Tibial artery (tissue), 4 donors: ENCODE data around the gene WDR86.

Source experiments
- DNase-seq, 2 donors: peaks; one replicate each; pipeline ENCODE4 v3.0.0-alpha.2; 2019
- H3K27ac ChIP-seq, 2 donors: fragments of 200-600 bp; sonication (generic) in 1 of 2; 1 replicate in 1 of 2; 2 replicates in 1 of 2; pipeline ENCODE4 v1.5.1; 2018 to 2019; ENCODE audit warnings: mild to moderate bottlenecking in 1 of 2
- H3K27me3 ChIP-seq, 2 donors: fragments of 200-600 bp; sonication (generic) in 1 of 2; one replicate each; pipeline versions ENCODE4 v1.5.1 to v1.6.0; 2016 to 2019
- H3K36me3 ChIP-seq, 3 donors: fragments of 200-600 bp; sonication (generic) in 2 of 3; one replicate each; pipeline ENCODE4 v1.5.1; 2016 to 2019; ENCODE audit warnings: mild to moderate bottlenecking in 2 of 3
- H3K4me1 ChIP-seq, 4 donors: fragments of 200-600 bp; sonication (generic) in 2 of 4; 1 replicate in 3 of 4; 2 replicates in 1 of 4; pipeline ENCODE4 v1.5.1; 2016 to 2019
- H3K4me3 ChIP-seq, 2 donors: fragments of 200-600 bp; sonication (generic) in 1 of 2; 1 replicate in 1 of 2; 2 replicates in 1 of 2; pipeline ENCODE4 v1.5.1; 2018 to 2019; ENCODE audit warnings: mild to moderate bottlenecking in 2 of 2
- H3K9me3 ChIP-seq, 3 donors: fragments of 200-600 bp; sonication (generic) in 1 of 3; one replicate each; pipeline ENCODE4 v1.5.1; 2016 to 2019
- intact Hi-C: fragments of 100-400 bp; cut with DNase I; formaldehyde crosslinking; loops from one replicate; pipeline ENCODE4 v1.15.0; 2023; ENCODE audit warnings: low total_unique reads
- TF ChIP-seq, protein P1 (sequence below), 2 experiments: fragments of 200-600 bp in 1 of 2; fragments of 450-650 bp in 1 of 2; IDR thresholded peaks; one replicate each; pipeline ENCODE4 v1.5.1; 2017 to 2019; ENCODE audit warnings: antibody characterized with exemption in 2 of 2, mild to moderate bottlenecking in 1 of 2, moderate library complexity in 1 of 2

WDR86 gene

DNA sequence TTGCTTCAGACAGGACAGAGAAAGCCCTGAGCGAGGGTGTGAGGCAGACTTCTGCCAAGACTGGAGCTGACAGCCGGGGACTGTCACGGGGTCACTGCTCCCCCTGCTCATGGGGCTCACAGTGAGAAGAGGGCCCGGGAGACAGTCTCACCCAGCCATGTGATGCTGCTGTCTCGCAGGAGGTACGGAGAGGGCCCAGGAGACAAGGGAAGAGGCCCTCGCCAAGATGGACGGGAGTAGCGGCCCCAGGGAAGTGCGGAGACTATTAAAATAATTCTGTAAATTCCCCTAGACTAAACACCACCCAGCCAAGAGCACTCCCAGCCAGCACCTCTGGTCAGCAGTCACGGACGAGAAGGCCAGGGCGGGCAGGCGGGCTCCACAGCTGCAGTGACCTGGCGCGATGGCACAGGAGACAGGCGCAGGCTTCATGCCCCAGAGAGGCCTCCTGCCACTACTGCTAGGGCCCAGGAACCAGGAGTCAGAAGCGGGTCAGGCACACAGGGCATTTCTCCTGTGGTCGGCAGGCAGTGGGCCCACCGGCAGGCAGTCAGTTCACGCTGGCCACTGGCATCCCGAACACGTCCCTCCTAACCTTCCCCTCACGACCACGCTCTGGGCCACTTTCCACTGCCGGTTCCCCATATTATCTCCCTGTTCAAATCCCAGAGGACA lies 24.1 kb downstream of the WDR86 start:
- H3K36me3 ChIP-seq: no peaks in the 10 kb centered on the region
- H3K27ac ChIP-seq: peak overlapping the region; percentile 66 to 67
- H3K4me3 ChIP-seq: no peak overlapping the region
- intact Hi-C loops: no loop called here
- peaks cover 0 to 14% of the 10 kb centered on the region in 2 donors for H3K27me3 ChIP-seq
- no peaks in the 10 kb centered on the region for H3K9me3 ChIP-seq
- H3K4me1 ChIP-seq: peaks cover 0 to 37% (median 29%) of the 10 kb centered on the region in 4 donors
- TF ChIP-seq, protein P1, sequence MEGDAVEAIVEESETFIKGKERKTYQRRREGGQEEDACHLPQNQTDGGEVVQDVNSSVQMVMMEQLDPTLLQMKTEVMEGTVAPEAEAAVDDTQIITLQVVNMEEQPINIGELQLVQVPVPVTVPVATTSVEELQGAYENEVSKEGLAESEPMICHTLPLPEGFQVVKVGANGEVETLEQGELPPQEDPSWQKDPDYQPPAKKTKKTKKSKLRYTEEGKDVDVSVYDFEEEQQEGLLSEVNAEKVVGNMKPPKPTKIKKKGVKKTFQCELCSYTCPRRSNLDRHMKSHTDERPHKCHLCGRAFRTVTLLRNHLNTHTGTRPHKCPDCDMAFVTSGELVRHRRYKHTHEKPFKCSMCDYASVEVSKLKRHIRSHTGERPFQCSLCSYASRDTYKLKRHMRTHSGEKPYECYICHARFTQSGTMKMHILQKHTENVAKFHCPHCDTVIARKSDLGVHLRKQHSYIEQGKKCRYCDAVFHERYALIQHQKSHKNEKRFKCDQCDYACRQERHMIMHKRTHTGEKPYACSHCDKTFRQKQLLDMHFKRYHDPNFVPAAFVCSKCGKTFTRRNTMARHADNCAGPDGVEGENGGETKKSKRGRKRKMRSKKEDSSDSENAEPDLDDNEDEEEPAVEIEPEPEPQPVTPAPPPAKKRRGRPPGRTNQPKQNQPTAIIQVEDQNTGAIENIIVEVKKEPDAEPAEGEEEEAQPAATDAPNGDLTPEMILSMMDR (IDR thresholded peaks at IDR 0.05): no peak
- DNase-seq: no peak

DNA sequence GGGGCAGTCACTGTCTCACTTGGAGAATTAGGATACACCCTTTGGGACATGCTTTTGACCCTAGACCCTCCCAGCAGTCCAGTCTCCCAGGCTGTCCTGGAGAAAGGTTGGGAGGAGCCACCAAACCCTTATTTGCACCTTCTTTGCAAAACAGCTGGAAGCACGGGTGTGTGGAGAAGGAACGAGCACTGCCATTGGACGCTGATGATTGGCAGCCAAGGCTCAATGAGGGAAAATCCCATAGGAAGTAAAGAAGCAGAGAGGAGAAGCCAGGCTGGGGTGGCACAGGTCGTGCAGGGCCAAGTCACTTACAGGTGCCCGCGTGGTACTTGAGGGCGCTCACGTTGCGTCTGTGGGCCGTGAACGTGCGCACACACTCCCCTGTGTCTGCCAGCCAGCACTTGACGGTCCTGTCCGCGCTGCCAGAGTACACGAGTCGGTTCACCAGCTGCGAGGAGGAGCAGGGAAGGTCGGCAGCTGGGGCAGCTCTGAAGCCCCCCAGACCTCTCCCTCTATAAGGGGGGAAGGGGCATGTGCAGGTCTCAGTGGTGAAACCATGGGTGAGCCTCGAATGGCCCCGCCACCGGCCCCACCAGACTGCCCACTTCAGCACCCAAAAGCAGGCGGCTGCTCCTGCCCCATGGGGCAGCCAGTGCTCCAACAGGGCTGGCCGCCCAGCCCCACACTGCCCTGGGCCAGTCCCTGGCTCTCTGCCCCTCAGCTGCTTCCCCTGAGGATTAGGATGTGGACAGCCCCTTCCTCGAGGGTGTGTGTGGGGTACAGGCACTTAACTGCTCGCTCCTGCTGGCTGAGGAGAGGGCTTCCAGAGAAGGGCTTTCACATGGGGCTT lies 24.8 kb downstream of the WDR86 start:
- H3K9me3 ChIP-seq: no peaks in the 10 kb centered on the region
- peaks cover 0 to 5% (median 0%) of the 10 kb centered on the region in 3 donors for H3K36me3 ChIP-seq
- H3K27me3 ChIP-seq: peaks cover 0 to 14% of the 10 kb centered on the region in 2 donors
- TF ChIP-seq, protein P1 (IDR thresholded peaks at IDR 0.05): no peak
- H3K27ac ChIP-seq: peak overlapping the region; percentile 66 to 67
- no peak for DNase-seq
- intact Hi-C loops: no loop called here
- H3K4me3 ChIP-seq: no peak overlapping the region
- peaks cover 0 to 39% (median 29%) of the 10 kb centered on the region in 4 donors for H3K4me1 ChIP-seq

DNA sequence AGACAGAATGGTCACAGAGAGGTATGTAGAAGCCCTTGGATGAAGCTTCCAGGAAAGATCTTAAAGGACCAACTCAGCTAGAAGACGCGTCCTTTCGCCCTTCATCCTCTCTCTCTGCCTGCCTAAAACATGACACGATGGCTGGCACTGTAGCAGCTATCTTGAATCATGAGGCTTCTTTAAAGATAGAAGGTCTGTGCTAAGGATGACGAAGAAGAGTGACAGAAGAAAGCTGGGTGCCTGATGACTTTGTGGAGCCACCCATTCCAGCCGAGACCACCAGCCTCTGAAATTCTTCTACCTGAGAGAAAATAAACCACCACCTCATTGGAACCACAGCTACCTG lies 25.5 kb downstream of the WDR86 start:
- DNase-seq: no peak
- H3K27ac ChIP-seq: no peak overlapping the region
- TF ChIP-seq, protein P1 (IDR thresholded peaks at IDR 0.05): no peak
- no peaks in the 10 kb centered on the region for H3K9me3 ChIP-seq
- peaks cover 0 to 12% (median 0%) of the 10 kb centered on the region in 3 donors for H3K36me3 ChIP-seq
- intact Hi-C loops: no loop called here
- peaks cover 0 to 39% (median 29%) of the 10 kb centered on the region in 4 donors for H3K4me1 ChIP-seq
- H3K4me3 ChIP-seq: no peak overlapping the region
- H3K27me3 ChIP-seq: peaks cover 0 to 14% of the 10 kb centered on the region in 2 donors

DNA sequence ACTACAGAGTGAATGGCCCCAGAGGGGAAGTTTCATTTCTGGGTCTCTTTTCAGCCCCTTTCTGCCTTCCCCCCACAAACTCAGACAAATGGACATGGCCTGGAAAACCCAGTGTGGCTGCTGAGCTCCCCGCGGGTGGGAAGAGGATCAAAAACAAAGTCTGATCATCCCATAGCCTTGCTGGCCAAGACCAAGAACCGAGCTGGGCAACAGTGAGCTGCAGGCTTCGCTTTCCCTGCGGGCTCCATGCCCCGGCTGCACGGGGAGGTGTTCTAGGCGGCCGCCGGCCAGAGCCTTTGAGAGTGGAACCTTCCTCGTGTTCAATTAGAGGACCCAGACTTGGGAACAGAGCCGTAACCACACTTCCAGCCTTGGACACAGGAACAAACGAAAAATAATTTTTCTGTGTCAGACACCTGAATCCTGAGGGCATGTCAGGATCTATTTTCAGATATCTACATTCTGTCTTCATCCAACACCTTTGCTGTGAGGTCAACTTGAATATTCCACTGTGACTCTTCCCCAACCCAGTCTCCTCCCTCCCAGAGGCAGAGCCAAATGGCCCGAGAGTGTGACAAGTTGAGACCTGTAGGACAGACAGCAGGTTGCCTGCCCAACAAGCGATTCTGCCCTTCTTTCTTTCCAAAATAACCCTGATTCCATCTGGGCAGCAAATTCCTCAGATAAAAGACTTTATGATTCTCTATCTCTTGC lies 26.0 kb downstream of the WDR86 start:
- H3K4me1 ChIP-seq: peaks cover 0 to 39% (median 29%) of the 10 kb centered on the region in 4 donors
- H3K9me3 ChIP-seq: no peaks in the 10 kb centered on the region
- TF ChIP-seq, protein P1 (IDR thresholded peaks at IDR 0.05): no peak
- intact Hi-C loops: no loop called here
- DNase-seq: no peak
- peaks cover 0 to 14% of the 10 kb centered on the region in 2 donors for H3K27me3 ChIP-seq
- H3K36me3 ChIP-seq: peaks cover 0 to 17% (median 0%) of the 10 kb centered on the region in 3 donors
- H3K4me3 ChIP-seq: no peak overlapping the region
- H3K27ac ChIP-seq: no peak overlapping the region

DNA sequence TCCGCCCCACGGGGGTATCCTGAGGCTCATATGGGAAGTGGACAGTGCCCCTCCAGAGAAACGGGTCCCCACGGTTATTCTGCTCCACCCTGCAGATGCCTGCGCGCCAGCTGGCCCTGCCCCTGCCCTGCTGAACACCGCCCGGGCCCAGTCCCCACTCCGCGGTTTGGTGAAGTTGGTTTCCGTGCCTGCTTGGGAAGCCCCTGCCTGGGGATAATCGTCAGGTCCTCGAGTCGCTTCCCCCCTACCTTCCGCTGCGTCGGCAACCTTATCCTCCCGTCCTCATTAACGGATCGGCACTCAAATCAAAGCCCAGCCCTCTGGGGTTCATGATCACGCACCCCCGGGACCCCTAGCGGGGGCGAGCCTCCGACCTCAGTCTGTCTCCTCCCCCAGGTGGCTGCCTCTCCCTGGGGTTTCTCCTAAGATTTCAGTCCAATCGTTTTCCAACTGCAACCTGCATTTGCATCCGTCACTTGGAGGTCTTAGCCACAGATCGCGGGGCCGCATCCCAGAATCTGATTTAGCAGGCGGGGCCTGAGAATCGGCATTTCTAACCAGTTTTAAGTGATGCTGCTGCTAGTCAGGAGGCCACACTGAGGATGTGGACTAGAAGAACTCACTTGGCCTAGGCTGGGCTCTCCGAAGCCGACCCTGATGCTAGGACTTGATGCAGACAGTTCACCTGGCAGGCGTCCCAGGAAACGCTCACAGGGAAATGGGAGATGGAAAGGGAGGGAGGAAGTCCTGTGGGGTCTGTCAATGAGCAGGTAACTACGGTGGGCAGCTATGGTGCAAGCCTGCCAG lies 27.6 kb downstream of the WDR86 start:
- H3K4me3 ChIP-seq: peak overlapping the region in 1 of 2 donors; percentile 42
- TF ChIP-seq, protein P1 (IDR thresholded peaks at IDR 0.05): no peak
- peaks cover 0 to 14% of the 10 kb centered on the region in 2 donors for H3K27me3 ChIP-seq
- no peak for DNase-seq
- H3K4me1 ChIP-seq: peaks cover 0 to 39% (median 27%) of the 10 kb centered on the region in 4 donors
- peaks cover 9 to 32% (median 12%) of the 10 kb centered on the region in 3 donors for H3K36me3 ChIP-seq
- H3K27ac ChIP-seq: no peak overlapping the region
- no peaks in the 10 kb centered on the region for H3K9me3 ChIP-seq
- intact Hi-C loops: no loop called here
